HG03521 (cell line): ENCODE data around the gene TP53BP1.

Experiments
- ATAC-seq: cut with Tn5 transposase; IDR thresholded peaks from one replicate; pipeline ENCODE4 v1.9.1; 2021; ENCODE audit warnings: mild to moderate bottlenecking, moderate library complexity; ENCODE audit not compliant: unreplicated experiment

The TP53BP1 gene

GRCh38 chr15:43518197-43518761 lies 25.3 kb upstream of the TP53BP1 start:
- ATAC-seq: no peak

GRCh38 chr15:43517354-43518196 lies 24.6 kb upstream of the TP53BP1 start, which contains the start of gene MAP1A:
MAP1A (plus strand) TSS chr15:43517608; CDS start chr15:43521474, 3,866 bp downstream.
- no peak for ATAC-seq

DNA sequence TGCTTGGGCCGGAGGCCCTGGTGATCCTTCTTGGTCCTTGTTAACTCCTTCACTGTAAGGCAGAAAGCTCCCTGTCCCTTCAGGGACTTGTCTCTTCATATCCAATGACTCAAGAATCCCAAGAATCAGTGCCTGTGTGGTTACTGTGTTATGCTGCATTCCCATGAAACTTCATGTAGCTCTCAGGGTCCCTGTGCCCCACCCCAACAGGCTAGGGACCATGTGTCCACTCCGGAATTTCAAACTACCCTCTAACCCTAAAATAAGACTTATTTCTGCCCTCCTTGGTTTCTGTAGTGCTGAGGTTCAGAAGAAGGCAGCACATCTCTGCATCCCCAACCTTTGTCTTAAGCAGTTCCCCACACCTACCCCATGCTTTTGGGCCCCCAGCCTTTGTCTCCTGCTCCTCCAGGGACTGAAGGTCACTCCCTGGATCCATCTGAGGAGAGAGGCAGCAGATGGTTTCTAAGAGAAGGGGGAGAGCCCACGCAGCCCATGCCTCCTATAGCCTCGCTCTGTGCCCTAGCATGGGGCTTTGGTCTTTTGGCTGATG lies 23.9 kb upstream of the TP53BP1 start:
- no peak for ATAC-seq

GRCh38 chr15:43516185-43516584 lies 23.2 kb upstream of the TP53BP1 start:
- ATAC-seq: no peak

DNA sequence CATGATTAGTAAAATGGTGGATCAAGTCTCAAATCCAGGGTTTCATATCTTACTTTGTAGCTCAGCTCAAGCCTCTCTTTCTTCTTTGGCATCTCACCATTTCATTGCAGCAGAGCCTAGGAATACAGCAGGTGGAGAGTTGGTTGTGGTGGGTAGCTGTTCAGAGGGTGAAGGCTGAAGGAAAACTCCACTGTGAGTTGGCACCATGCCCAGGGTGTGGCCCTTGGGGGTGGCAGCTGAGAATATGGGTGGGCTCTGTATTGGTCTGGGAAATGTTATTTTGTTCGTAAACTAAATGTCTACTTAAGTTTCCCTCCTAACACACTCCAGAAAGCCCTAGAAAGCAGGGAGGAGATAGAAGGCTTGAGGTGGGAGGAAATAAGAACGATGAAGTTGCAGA lies 22.8 kb upstream of the TP53BP1 start:
- ATAC-seq: no peak

DNA sequence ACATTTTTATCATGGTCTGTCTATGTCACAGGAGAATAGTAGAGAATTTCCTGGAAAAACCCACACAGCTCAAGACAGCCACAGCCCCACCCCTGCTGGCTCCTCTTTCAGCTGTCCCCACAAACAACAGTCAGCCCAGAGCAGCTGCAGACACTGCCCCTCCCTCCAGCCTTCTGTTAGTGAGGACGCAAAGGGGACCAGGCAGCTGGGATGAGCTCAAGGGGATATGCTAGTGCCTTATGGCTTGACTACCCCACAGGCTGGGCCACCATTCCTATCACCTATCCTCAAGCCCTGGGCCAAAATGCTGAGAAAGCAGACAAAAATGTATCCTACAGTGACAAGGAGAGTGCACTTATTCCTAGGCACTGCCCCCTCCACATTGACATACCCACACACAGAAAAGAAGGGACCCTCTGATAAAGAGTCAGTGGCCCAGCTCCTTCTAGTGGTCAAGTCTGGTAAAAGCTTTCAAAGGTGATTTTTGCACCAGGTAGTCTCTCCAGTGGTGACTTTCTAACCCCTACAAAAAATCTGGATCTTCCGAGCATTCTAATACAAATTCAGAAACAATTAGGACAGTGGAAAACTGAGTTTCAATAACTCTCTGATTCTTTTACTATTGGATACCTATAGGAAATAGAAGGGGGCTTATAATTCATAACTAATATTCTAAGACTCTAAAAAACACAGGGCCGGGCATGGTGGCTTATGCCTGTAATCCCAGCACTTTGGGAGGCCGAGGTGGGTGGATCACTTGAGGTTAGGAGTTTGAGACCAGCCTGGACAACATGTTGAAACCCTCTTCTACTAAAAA lies 21.5 kb upstream of the TP53BP1 start:
- ATAC-seq: no peak

GRCh38 chr15:43513550-43513949 lies 20.6 kb upstream of the TP53BP1 start:
- no peak for ATAC-seq

DNA sequence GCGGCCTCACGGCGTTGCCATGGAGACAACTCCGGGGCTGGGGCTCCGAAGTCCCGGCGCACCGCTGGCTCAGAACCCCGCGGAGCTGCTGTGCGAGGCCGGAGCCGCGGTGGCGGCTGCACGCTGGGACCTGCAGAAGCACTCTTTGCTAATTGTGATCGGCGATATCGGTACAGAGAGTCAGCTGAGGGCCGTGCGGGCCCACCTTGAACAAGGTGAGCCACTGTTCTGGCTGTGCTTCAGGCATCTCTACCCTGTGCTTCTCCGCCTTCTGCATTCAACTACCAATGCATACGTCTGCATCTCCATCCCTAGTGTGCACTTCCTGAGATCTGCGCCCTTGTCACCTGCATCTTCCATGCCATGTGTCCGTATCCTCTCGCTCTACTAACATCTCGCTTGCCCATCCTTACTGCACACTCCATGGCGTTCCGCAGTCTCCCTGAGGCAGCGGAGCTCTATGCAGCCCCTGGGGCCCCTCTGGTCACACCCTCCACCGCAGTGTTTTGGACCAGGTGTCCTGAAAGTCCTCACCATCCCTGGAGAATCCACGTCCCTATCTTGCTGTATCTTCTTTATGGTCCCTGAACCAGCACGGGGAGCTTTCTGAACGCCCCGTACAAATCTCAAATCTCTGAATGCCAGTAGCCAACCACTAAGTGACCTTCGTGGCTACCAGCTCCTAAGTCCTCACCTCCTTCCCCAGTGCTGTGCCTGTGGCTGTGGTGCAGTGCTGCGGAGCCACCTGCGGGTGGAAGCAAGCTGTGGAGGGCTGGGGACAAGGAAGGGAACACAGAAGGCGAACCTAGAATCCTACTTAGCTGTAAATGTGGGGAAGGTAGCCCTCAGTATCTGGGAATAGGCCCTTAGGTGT lies 18.3 kb upstream of the TP53BP1 start:
- no peak for ATAC-seq

- peak; percentile 96 for ATAC-seq
Measured at GRCh38 chr15:43510200-43511011, 17.4 kb upstream of the TP53BP1 start.

- ATAC-seq: no peak
Measured at GRCh38 chr15:43509660-43510199, 16.8 kb upstream of the TP53BP1 start.

DNA sequence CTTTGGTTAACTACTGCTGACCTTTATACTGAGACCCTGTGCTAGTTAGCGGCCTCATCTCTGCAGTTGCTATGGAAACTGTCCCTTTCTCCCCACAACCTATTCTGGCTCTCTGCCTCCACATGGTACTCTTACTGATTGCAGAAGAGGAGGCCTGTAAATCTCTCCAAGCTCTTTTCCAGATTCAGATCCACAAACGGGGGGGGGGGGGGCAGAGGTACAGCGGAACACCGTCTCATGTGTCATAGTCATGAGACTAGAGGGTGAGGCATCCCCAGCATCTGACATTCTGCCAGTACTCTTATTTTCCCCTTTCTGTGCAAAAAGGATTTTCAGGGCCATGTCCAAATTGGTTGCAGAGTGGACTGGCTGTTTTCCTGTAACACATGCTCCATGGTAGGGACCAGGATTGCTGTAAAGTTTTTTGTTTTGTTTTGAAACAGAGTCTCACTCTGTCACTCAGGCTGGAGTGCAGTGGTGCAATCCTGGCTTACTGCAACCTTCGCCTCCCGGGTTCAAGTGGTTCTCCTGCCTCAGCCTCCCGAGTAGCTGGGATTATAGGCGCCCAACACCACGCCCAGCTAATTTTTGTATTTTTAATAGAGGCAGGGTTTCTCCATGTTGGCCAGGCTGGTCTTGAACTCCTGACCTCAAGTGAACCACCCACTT lies 16.2 kb upstream of the TP53BP1 start:
- no peak for ATAC-seq

DNA sequence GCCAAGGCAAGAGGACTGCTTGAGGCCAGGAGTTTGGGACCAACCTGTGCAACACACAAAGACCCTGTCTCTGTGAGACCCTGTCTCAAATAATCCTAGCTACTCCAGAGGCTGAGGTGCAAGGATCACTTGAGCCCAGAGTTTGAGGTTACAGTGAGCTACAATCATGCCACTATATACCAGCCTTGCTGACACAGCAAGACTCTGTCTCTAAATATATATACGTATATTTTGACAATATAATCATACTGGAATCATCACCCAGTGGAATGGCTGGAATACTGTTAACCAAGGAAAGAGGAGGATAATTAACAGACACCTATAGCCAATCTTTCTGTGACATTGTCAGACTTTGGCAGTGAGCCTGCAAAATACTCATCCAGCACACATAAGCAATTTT lies 15.5 kb upstream of the TP53BP1 start:
- ATAC-seq: no peak

DNA sequence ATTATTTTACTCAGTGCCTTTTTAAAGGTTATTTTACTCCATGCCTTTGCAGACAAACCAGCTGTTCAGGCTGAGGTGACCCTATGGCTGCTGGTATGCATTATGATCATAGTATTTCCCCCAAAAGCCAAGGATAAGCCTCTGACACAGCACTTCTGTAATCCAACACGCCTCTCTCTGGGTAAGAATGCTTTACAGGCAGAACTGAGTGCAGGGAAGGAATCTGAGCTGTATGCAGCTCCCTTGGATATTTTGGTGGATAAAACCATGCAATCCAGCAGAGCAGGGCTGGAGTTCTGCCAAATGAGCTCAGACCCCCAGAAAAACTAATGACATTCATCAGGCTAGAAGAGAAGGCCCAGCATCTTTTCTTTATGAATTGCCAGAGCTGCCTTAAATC lies 12.8 kb upstream of the TP53BP1 start:
- no peak for ATAC-seq

- no peak for ATAC-seq
Measured at GRCh38 chr15:43499635-43500034, 6.7 kb upstream of the TP53BP1 start.

- no peak for ATAC-seq
Measured at GRCh38 chr15:43498990-43499389, 6.0 kb upstream of the TP53BP1 start.

- no peak for ATAC-seq
Measured at GRCh38 chr15:43493703-43494472, 932 bp upstream of the TP53BP1 start.

DNA sequence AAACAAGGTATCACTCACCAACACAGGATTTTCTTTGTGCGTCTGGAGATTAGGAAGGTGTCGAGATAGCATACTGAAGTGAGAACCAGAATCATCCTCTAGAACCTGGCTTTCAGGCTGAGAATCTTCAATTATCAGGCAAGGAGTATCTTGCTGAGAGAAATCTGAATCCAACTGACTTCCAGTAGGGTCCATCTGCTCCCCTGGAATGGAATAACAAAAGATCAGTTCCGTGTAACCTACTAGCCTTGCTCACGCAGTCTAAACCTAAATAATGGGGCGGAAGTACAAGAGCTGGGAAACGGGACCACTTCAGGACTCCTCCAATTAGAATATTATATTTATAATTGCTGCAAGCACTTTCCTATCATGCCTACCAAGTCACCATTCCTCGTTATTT lies 690 bp downstream of the TP53BP1 start:
- ATAC-seq: no peak

- ATAC-seq: no peak
Measured at GRCh38 chr15:43489191-43489590, 3.8 kb downstream of the TP53BP1 start.
